ENCODE data around the gene SAFB. TPM values are rescaled to one million over a fixed set of nuclear protein-coding genes. Genes with fewer than 3 reads are reported as not detected.

Gene SAFB
- total RNA-seq, 4 donors from 2014 or later, result 40.5 to 80.1 (median 59.2) TPM

DNA sequence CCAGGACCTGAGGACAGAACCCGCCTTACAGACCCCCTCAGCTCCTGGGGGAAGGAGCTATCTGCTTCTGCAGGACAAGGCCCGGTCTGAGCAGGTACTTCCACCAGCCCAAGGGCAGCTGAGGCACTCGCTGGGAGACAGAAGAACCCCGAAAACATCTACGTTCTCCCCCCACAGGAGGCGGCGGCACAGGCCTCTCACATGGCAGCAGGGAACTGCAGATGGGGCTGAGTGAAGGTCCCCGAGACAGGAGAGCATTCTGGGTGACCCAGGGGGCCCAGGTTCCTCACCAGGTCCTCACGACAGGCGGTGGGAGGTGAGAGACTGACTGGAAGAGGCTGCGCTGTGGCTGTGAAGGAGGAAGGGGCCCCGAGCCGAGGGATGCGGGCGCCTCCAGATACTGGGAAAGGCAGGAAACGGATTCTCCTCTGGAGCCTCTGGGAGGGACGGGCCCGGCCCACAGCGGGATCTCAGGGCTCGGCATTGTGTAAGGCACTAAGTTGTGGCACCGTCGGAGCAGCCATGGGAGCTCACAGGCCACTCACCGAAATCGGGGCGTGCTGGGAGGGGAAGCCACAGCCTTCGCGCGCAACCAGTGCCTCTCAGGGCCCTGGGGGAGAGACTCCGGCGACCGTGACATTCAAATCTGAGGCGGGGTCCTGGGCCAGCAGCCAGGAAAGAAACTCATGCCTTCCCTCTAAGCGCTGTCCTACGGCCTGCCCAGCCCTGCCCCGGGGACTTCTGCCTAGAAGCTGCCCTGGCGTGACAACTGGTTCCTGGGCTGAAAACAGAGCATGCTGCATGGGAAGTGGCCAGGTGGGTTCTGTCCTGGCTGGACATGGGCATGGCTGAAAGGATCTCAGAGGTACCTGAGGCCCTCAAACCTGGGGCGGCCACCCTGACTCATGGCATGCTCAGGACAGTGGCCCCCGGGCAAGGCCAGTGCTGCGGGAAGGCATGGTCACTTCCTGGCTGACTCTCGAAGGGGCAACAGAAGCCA, 81.2 kb downstream of the SAFB start:
- Histone ChIP-seq H3K9me3 (no peaks in the 10 kb centered on the region), H3K36me3 (peaks cover 22 to 96% (median 55%) of the 10 kb centered on the region in 3 donors), H3K27ac (no peak overlapping the region), H3K4me1 (no peaks in the 10 kb centered on the region), H3K27me3 (no peaks in the 10 kb centered on the region), H3K4me3 (no peak overlapping the region)
- 88 to 93% methylated on average over 8 to 11 of the region's 40 CpGs for WGBS, 2 donors
- intact Hi-C loops (cut with DNase I), result no loop called here
- no peak for TF ChIP-seq POLR2A (IDR thresholded peaks at IDR 0.05)
- TF ChIP-seq CTCF (IDR thresholded peaks at IDR 0.05), result no peak
- no peak for DNase-seq

- WGBS, 2 donors, result 67 to 87% methylated on average over 2 to 14 of the region's 16 CpGs
- intact Hi-C loops (cut with DNase I), result no loop called here
- TF ChIP-seq POLR2A (IDR thresholded peaks at IDR 0.05) (no peak), CTCF (IDR thresholded peaks at IDR 0.05) (no peak)
- no peaks in the 10 kb centered on the region for H3K27me3 ChIP-seq
- no peak overlapping the region for H3K27ac ChIP-seq
- no peak for DNase-seq
- H3K36me3 ChIP-seq, result peaks cover 22 to 96% (median 51%) of the 10 kb centered on the region in 3 donors
- no peaks in the 10 kb centered on the region for H3K9me3 ChIP-seq
- H3K4me3 ChIP-seq, result no peak overlapping the region
- no peaks in the 10 kb centered on the region for H3K4me1 ChIP-seq
Observed at GRCh38 chr19:5705552-5705951, 82.7 kb downstream of the SAFB start.

- no peak overlapping the region for H3K4me3 ChIP-seq
- no peak overlapping the region for H3K27ac ChIP-seq
- no peaks in the 10 kb centered on the region for H3K9me3 ChIP-seq
- WGBS, 2 donors, result 90 to 91% methylated on average over 22 of the region's 35 CpGs
- no peaks in the 10 kb centered on the region for H3K4me1 ChIP-seq
- DNase-seq, result no peak
- TF ChIP-seq POLR2A (IDR thresholded peaks at IDR 0.05) (no peak), CTCF (IDR thresholded peaks at IDR 0.05) (no peak)
- intact Hi-C loops (cut with DNase I), result no loop called here
- H3K27me3 ChIP-seq, result no peaks in the 10 kb centered on the region
- H3K36me3 ChIP-seq, result peaks cover 35 to 96% (median 62%) of the 10 kb centered on the region in 3 donors
Observed at GRCh38 chr19:5706876-5707573, 84.1 kb downstream of the SAFB start.

GRCh38 chr19:5707576-5708575, 85.0 kb downstream of the SAFB start:
- 87 to 91% methylated on average over 6 to 12 of the region's 37 CpGs for WGBS, 2 donors
- intact Hi-C loops (cut with DNase I), result no loop called here
- Histone ChIP-seq H3K36me3 (peaks cover 43 to 100% (median 69%) of the 10 kb centered on the region in 3 donors), H3K9me3 (no peaks in the 10 kb centered on the region), H3K4me3 (no peak overlapping the region), H3K4me1 (no peaks in the 10 kb centered on the region), H3K27me3 (no peaks in the 10 kb centered on the region), H3K27ac (no peak overlapping the region)
- no peak for TF ChIP-seq CTCF (IDR thresholded peaks at IDR 0.05)
- TF ChIP-seq POLR2A (IDR thresholded peaks at IDR 0.05), result no peak
- no peak for DNase-seq

Data from esophagus squamous epithelium (tissue), 5 donors.